Skeletal muscle tissue (tissue), 4 donors: Measurements from ENCODE around the gene FHIT. TPM values are rescaled to one million over a fixed set of nuclear protein-coding genes. Genes with fewer than 3 reads are reported as not detected.

Source experiments
- H3K27ac ChIP-seq: one replicate; pipeline ENCODE4 v1.7.0; 2013; ENCODE audit warnings: mild to moderate bottlenecking, low read depth, low read length, inconsistent platforms
- H3K27me3 ChIP-seq, 3 donors: one replicate each; pipeline ENCODE4 v1.7.0; 2013; ENCODE audit warnings: low read length in 3 of 3; ENCODE audit not compliant: control insufficient read depth in 3 of 3, insufficient read depth in 3 of 3
- H3K36me3 ChIP-seq, 3 donors: one replicate each; pipeline ENCODE4 v1.7.0; 2013; ENCODE audit warnings: low read length in 3 of 3; ENCODE audit not compliant: control insufficient read depth in 3 of 3, insufficient read depth in 3 of 3
- H3K4me1 ChIP-seq, 3 donors: one replicate each; pipeline ENCODE4 v1.7.0; 2013; ENCODE audit warnings: low read length in 3 of 3, mild to moderate bottlenecking in 3 of 3; ENCODE audit not compliant: control insufficient read depth in 3 of 3, insufficient read depth in 3 of 3
- H3K4me3 ChIP-seq, 3 donors: one replicate each; pipeline ENCODE4 v1.7.0; 2013; ENCODE audit warnings: low read length in 3 of 3
- H3K9ac ChIP-seq, 3 donors: one replicate each; pipeline ENCODE4 v1.7.0; 2013; ENCODE audit warnings: low read length in 3 of 3, mild to moderate bottlenecking in 3 of 3, moderate library complexity in 2 of 3, low read depth in 1 of 3
- H3K9me3 ChIP-seq, 3 donors: one replicate each; pipeline ENCODE4 v1.7.0; 2013; ENCODE audit warnings: low read length in 3 of 3; ENCODE audit not compliant: control insufficient read depth in 3 of 3
- total RNA-seq: library from RNA; depleted of rRNA; stranded (reverse); fragments of >200 nt; gene quantifications from one replicate; pipeline ENCODE4 v1.2.3, GENCODE V29; 2014
- donor health status: Osteomylitis.

Gene FHIT
- total RNA-seq, 1 donor from 2014 or later: 4.2 TPM

- H3K9ac ChIP-seq: no peak overlapping the region
- no peaks in the 10 kb centered on the region for H3K9me3 ChIP-seq
- H3K36me3 ChIP-seq: no peaks in the 10 kb centered on the region
- H3K4me3 ChIP-seq: no peak overlapping the region
- no peaks in the 10 kb centered on the region for H3K27me3 ChIP-seq
- no peak overlapping the region for H3K27ac ChIP-seq
- no peaks in the 10 kb centered on the region for H3K4me1 ChIP-seq
These were observed 670.4 kb downstream of the FHIT start for GRCh38 chr3:60580809-60581208.

- Histone ChIP-seq H3K9ac (no peak overlapping the region), H3K4me3 (no peak overlapping the region), H3K36me3 (no peaks in the 10 kb centered on the region), H3K9me3 (no peaks in the 10 kb centered on the region), H3K4me1 (no peaks in the 10 kb centered on the region), H3K27ac (no peak overlapping the region), H3K27me3 (no peaks in the 10 kb centered on the region)
These were observed 671.5 kb downstream of the FHIT start for GRCh38 chr3:60579734-60580133.

- Histone ChIP-seq H3K27ac (no peak overlapping the region), H3K9ac (no peak overlapping the region), H3K27me3 (no peaks in the 10 kb centered on the region), H3K9me3 (no peaks in the 10 kb centered on the region), H3K4me3 (no peak overlapping the region), H3K36me3 (no peaks in the 10 kb centered on the region), H3K4me1 (no peaks in the 10 kb centered on the region)
These were observed 672.3 kb downstream of the FHIT start for GRCh38 chr3:60578936-60579335.

GRCh38 chr3:60577601-60578000 lies 673.7 kb downstream of the FHIT start:
- no peak overlapping the region for H3K9ac ChIP-seq
- H3K9me3 ChIP-seq: no peaks in the 10 kb centered on the region
- H3K27ac ChIP-seq: no peak overlapping the region
- no peaks in the 10 kb centered on the region for H3K27me3 ChIP-seq
- H3K36me3 ChIP-seq: no peaks in the 10 kb centered on the region
- H3K4me1 ChIP-seq: no peaks in the 10 kb centered on the region
- no peak overlapping the region for H3K4me3 ChIP-seq

GRCh38 chr3:60575718-60576272 lies 675.5 kb downstream of the FHIT start:
- no peaks in the 10 kb centered on the region for H3K9me3 ChIP-seq

GRCh38 chr3:60574046-60574769 lies 677.0 kb downstream of the FHIT start:
- Histone ChIP-seq H3K9ac (no peak overlapping the region), H3K27me3 (no peaks in the 10 kb centered on the region), H3K9me3 (no peaks in the 10 kb centered on the region), H3K4me1 (no peaks in the 10 kb centered on the region), H3K27ac (no peak overlapping the region), H3K4me3 (no peak overlapping the region), H3K36me3 (no peaks in the 10 kb centered on the region)

More at GRCh38 chr3:60575718-60576272, 675.5 kb downstream of the FHIT start:
- Histone ChIP-seq H3K9ac (no peak overlapping the region), H3K27ac (no peak overlapping the region), H3K36me3 (no peaks in the 10 kb centered on the region), H3K4me1 (no peaks in the 10 kb centered on the region), H3K27me3 (no peaks in the 10 kb centered on the region), H3K4me3 (no peak overlapping the region)

- Histone ChIP-seq H3K9ac (no peak overlapping the region), H3K27ac (no peak overlapping the region), H3K36me3 (no peaks in the 10 kb centered on the region), H3K27me3 (no peaks in the 10 kb centered on the region), H3K4me1 (no peaks in the 10 kb centered on the region), H3K9me3 (no peaks in the 10 kb centered on the region), H3K4me3 (no peak overlapping the region)
These were observed 677.8 kb downstream of the FHIT start for GRCh38 chr3:60573494-60573893.

GRCh38 chr3:60571511-60571910 lies 679.7 kb downstream of the FHIT start:
- no peak overlapping the region for H3K4me3 ChIP-seq
- H3K27ac ChIP-seq: no peak overlapping the region
- H3K4me1 ChIP-seq: no peaks in the 10 kb centered on the region
- no peaks in the 10 kb centered on the region for H3K36me3 ChIP-seq
- no peak overlapping the region for H3K9ac ChIP-seq
- H3K9me3 ChIP-seq: no peaks in the 10 kb centered on the region
- no peaks in the 10 kb centered on the region for H3K27me3 ChIP-seq

GRCh38 chr3:60557122-60557521 lies 694.1 kb downstream of the FHIT start:
- H3K27ac ChIP-seq: no peak overlapping the region
- H3K27me3 ChIP-seq: no peaks in the 10 kb centered on the region
- no peaks in the 10 kb centered on the region for H3K36me3 ChIP-seq
- H3K4me1 ChIP-seq: no peaks in the 10 kb centered on the region
- no peak overlapping the region for H3K9ac ChIP-seq
- H3K4me3 ChIP-seq: no peak overlapping the region
- no peaks in the 10 kb centered on the region for H3K9me3 ChIP-seq

GRCh38 chr3:60555686-60556354 lies 695.4 kb downstream of the FHIT start:
- H3K36me3 ChIP-seq: no peaks in the 10 kb centered on the region
- H3K4me1 ChIP-seq: no peaks in the 10 kb centered on the region
- H3K9ac ChIP-seq: no peak overlapping the region
- no peaks in the 10 kb centered on the region for H3K27me3 ChIP-seq
- no peaks in the 10 kb centered on the region for H3K9me3 ChIP-seq
- no peak overlapping the region for H3K4me3 ChIP-seq
- no peak overlapping the region for H3K27ac ChIP-seq
